KMS-11 (cell line): ENCODE results near the gene DDN.

Source experiments
- H2AFZ ChIP-seq: fragments of 200-600 bp; sonication (generic); 2 replicates; pipeline ENCODE4 v1.6.1; 2016; ENCODE audit warnings: antibody characterized with exemption, mixed run types, low read depth
- H3K27ac ChIP-seq: fragments of 200-600 bp; sonication (generic); 2 replicates; pipeline ENCODE4 v1.6.1; 2016; ENCODE audit warnings: mild to moderate bottlenecking, mixed run types
- H3K27me3 ChIP-seq: fragments of 200-600 bp; sonication (generic); 2 replicates; pipeline ENCODE4 v1.6.1; 2017; ENCODE audit warnings: mild to moderate bottlenecking, low read depth, mixed run types, moderate library complexity; ENCODE audit not compliant: insufficient read depth
- H3K36me3 ChIP-seq: fragments of 200-600 bp; sonication (generic); 2 replicates; pipeline ENCODE4 v1.6.1; 2017; ENCODE audit warnings: mild to moderate bottlenecking, mixed run types; ENCODE audit not compliant: insufficient read depth
- H3K4me1 ChIP-seq: fragments of 200-600 bp; sonication (generic); 2 replicates; pipeline ENCODE4 v1.6.1; 2016; ENCODE audit warnings: mild to moderate bottlenecking, low read depth, mixed run types; ENCODE audit not compliant: poor library complexity, severe bottlenecking
- H3K4me2 ChIP-seq: fragments of 200-600 bp; sonication (generic); 2 replicates; pipeline ENCODE4 v1.7.0; 2016; ENCODE audit warnings: mild to moderate bottlenecking, mixed run types
- H3K4me3 ChIP-seq: fragments of 200-600 bp; sonication (generic); IDR thresholded peaks from 2 replicates; pipeline ENCODE4 v1.6.1; 2017; ENCODE audit warnings: low read depth, low read length, mixed read lengths; ENCODE audit not compliant: insufficient read depth
- H3K79me2 ChIP-seq: fragments of 200-600 bp; sonication (generic); 2 replicates; pipeline ENCODE4 v1.6.1; 2016; ENCODE audit warnings: low read depth, mixed run types; ENCODE audit not compliant: insufficient read depth
- H3K9ac ChIP-seq: fragments of 200-600 bp; sonication (generic); 2 replicates; pipeline ENCODE4 v1.6.1; 2016; ENCODE audit warnings: mild to moderate bottlenecking, mixed run types
- H4K20me1 ChIP-seq: fragments of 200-600 bp; sonication (generic); 2 replicates; pipeline ENCODE4 v1.6.1; 2016; ENCODE audit warnings: mild to moderate bottlenecking, mixed run types; ENCODE audit not compliant: insufficient read depth
- TF ChIP-seq, protein P1 (sequence below): fragments of 200-600 bp; sonication (generic); conservative IDR thresholded peaks from 2 replicates; pipeline ENCODE4 v1.6.1; 2017; ENCODE audit warnings: low read depth, mild to moderate bottlenecking, antibody characterized with exemption, low read length, moderate library complexity, mixed read lengths

Gene DDN

GRCh38 chr12:48985901-48986300 is 13.3 kb downstream of the DDN start:
- no peaks in the 10 kb centered on the region for H3K79me2 ChIP-seq
- no peak overlapping the region for H3K27ac ChIP-seq
- no peak overlapping the region for H3K4me2 ChIP-seq
- no peak overlapping the region for H2AFZ ChIP-seq
- H3K4me3 ChIP-seq: no peak overlapping the region
- H3K27me3 ChIP-seq: peaks cover 27% of the 10 kb centered on the region
- no peaks in the 10 kb centered on the region for H4K20me1 ChIP-seq
- H3K36me3 ChIP-seq: no peaks in the 10 kb centered on the region
- TF ChIP-seq, protein P1, sequence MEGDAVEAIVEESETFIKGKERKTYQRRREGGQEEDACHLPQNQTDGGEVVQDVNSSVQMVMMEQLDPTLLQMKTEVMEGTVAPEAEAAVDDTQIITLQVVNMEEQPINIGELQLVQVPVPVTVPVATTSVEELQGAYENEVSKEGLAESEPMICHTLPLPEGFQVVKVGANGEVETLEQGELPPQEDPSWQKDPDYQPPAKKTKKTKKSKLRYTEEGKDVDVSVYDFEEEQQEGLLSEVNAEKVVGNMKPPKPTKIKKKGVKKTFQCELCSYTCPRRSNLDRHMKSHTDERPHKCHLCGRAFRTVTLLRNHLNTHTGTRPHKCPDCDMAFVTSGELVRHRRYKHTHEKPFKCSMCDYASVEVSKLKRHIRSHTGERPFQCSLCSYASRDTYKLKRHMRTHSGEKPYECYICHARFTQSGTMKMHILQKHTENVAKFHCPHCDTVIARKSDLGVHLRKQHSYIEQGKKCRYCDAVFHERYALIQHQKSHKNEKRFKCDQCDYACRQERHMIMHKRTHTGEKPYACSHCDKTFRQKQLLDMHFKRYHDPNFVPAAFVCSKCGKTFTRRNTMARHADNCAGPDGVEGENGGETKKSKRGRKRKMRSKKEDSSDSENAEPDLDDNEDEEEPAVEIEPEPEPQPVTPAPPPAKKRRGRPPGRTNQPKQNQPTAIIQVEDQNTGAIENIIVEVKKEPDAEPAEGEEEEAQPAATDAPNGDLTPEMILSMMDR: no peak
- H3K9ac ChIP-seq: no peak overlapping the region
- peaks cover 3% of the 10 kb centered on the region for H3K4me1 ChIP-seq

GRCh38 chr12:48985475-48985897 is 13.7 kb downstream of the DDN start:
- H3K4me1 ChIP-seq: no peaks in the 10 kb centered on the region
- no peaks in the 10 kb centered on the region for H3K36me3 ChIP-seq
- TF ChIP-seq, protein P1: no peak
- H3K27ac ChIP-seq: no peak overlapping the region
- H3K79me2 ChIP-seq: no peaks in the 10 kb centered on the region
- H3K27me3 ChIP-seq: peaks cover 31% of the 10 kb centered on the region
- H4K20me1 ChIP-seq: no peaks in the 10 kb centered on the region
- H3K9ac ChIP-seq: no peak overlapping the region
- no peak overlapping the region for H2AFZ ChIP-seq
- H3K4me3 ChIP-seq: no peak overlapping the region
- no peak overlapping the region for H3K4me2 ChIP-seq

DNA sequence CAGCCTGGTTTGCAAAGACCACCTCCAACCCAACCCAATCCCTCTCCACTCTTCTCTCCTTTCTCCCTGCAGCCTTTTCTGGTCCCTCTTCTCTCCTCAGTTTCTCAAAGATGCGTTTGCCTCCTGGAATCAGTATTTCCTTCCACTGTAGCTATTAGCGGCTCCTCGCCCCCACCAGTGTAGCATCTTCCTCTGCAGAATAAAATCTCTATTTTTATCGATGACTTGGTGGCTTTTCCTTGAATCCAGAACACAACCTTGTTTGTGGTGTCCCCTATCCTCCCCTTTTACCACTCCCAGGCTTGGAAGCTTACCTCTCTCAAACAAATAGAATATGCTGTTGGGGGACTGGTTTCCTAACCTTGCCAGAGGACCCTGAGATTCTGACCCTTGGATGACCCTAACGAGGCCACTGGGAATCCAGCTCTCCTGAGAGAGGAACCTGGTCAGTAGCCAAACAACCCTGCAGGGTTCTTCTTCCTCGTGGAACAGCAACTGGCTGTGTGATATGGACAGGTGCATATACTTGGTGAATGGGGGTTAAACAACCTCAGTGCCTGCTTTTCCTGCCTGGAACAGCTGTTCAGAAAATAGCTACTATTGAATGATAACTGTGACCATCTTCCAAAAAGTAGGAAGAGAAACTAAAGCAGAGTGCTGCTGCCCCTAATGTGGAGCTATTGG is 16.6 kb downstream of the DDN start:
- Histone ChIP-seq H3K9ac (no peak overlapping the region), H3K4me2 (no peak overlapping the region), H4K20me1 (no peaks in the 10 kb centered on the region), H3K79me2 (no peaks in the 10 kb centered on the region), H3K27me3 (peaks cover 55% of the 10 kb centered on the region), H3K4me1 (peaks cover 24% of the 10 kb centered on the region), H2AFZ (no peak overlapping the region), H3K4me3 (no peak overlapping the region), H3K27ac (no peak overlapping the region), H3K36me3 (no peaks in the 10 kb centered on the region)
- TF ChIP-seq, protein P1: no peak

- no peaks in the 10 kb centered on the region for H4K20me1 ChIP-seq
- TF ChIP-seq, protein P1: no peak
- peaks cover 27% of the 10 kb centered on the region for H3K4me1 ChIP-seq
- H3K4me2 ChIP-seq: no peak overlapping the region
- peaks cover 55% of the 10 kb centered on the region for H3K27me3 ChIP-seq
- H3K36me3 ChIP-seq: no peaks in the 10 kb centered on the region
- H3K27ac ChIP-seq: no peak overlapping the region
- no peak overlapping the region for H3K4me3 ChIP-seq
- no peak overlapping the region for H3K9ac ChIP-seq
- H3K79me2 ChIP-seq: no peaks in the 10 kb centered on the region
- H2AFZ ChIP-seq: no peak overlapping the region
Measured at GRCh38 chr12:48981757-48982157, 17.4 kb downstream of the DDN start.
